B cell (primary cell): ENCODE data around the gene FHIT. TPM values are rescaled to one million over a fixed set of nuclear protein-coding genes. Genes with fewer than 3 reads are reported as not detected.

Experiments used
- ATAC-seq: fragments of 200-7000 bp; cut with Tn5 transposase; one replicate; pipeline ENCODE4 v1.10.0; 2021; ENCODE audit warnings: low read depth, mild to moderate bottlenecking, moderate number of reproducible peaks, moderate library complexity
- CTCF ChIA-PET: fragments of 350-600 bp; sonication (Branson Sonifier 250); formaldehyde crosslinking; loops from one replicate; lab custom pipeline; 2021; ENCODE audit warnings: antibody characterized with exemption, inconsistent platforms; lab: Charles Lee
- POLR2A ChIA-PET: fragments of 350-600 bp; sonication (Branson Sonifier 250); formaldehyde crosslinking; loops from one replicate; lab custom pipeline; 2021; ENCODE audit warnings: antibody characterized with exemption; lab: Charles Lee
- DNase-seq: peaks from one replicate; pipeline ENCODE4 v3.0.0; 2013
- H2AFZ ChIP-seq: 2 replicates; pipeline ENCODE4 v1.6.1; 2012; ENCODE audit warnings: mild to moderate bottlenecking, low read depth, low read length; ENCODE audit not compliant: insufficient read depth, poor library complexity, severe bottlenecking
- H3K27ac ChIP-seq, 2 donors: 1 replicate in 1 of 2; 2 replicates in 1 of 2; pipeline ENCODE4 v1.5.1; 2012 to 2013; ENCODE audit warnings: low read length in 2 of 2, mild to moderate bottlenecking in 2 of 2, moderate library complexity in 1 of 2
- H3K27me3 ChIP-seq, 4 experiments: fragments of 200-600 bp in 1 of 4; sonication (generic) in 1 of 4; replicated peaks in 1 of 4; 1 replicate in 2 of 4; 2 replicates in 2 of 4; pipeline versions ENCODE4 v1.6.1 to v1.7.0; 2013 to 2016; ENCODE audit warnings: low read length in 3 of 4, mild to moderate bottlenecking in 2 of 4, mixed read lengths in 1 of 4, moderate library complexity in 1 of 4; ENCODE audit not compliant: insufficient read depth in 4 of 4, control insufficient read depth in 3 of 4; ENCODE audit errors: control extremely low read depth in 1 of 4
- H3K36me3 ChIP-seq, 2 experiments: replicated peaks in 1 of 2; 1 replicate in 1 of 2; 2 replicates in 1 of 2; pipeline versions ENCODE4 v1.6.1 to v1.7.1; 2013; ENCODE audit warnings: low read length in 1 of 2; ENCODE audit not compliant: insufficient read depth in 2 of 2, control insufficient read depth in 1 of 2; ENCODE audit errors: control extremely low read depth in 1 of 2, extremely low read depth in 1 of 2
- H3K4me1 ChIP-seq, 2 donors: fragments of 200-600 bp in 1 of 2; sonication (generic) in 1 of 2; 1 replicate in 1 of 2; 2 replicates in 1 of 2; pipeline versions ENCODE4 v1.5.1 to v1.6.1; 2013 to 2017; ENCODE audit warnings: low read length in 2 of 2; ENCODE audit not compliant: control insufficient read depth in 2 of 2, insufficient read depth in 2 of 2
- H3K4me2 ChIP-seq: replicated peaks from 2 replicates; pipeline ENCODE3; 2012; ENCODE audit warnings: mild to moderate bottlenecking, low read depth, low read length; ENCODE audit not compliant: poor library complexity, severe bottlenecking
- H3K4me3 ChIP-seq, 5 experiments: fragments of 200-600 bp in 1 of 5; sonication (generic) in 1 of 5; 1 replicate in 3 of 5; 2 replicates in 2 of 5; pipeline versions ENCODE4 v1.5.1 to v1.7.0; 2011 to 2016; ENCODE audit warnings: low read length in 4 of 5, mild to moderate bottlenecking in 4 of 5, low read depth in 2 of 5, control low read depth in 1 of 5, moderate library complexity in 1 of 5; ENCODE audit not compliant: insufficient read depth in 1 of 5; ENCODE audit errors: control extremely low read depth in 1 of 5, extremely low read depth in 1 of 5
- H3K79me2 ChIP-seq: fragments of 200-600 bp; sonication (generic); one replicate; pipeline ENCODE4 v1.6.0; 2016; ENCODE audit warnings: low read length; ENCODE audit not compliant: control insufficient read depth, insufficient read depth
- H3K9ac ChIP-seq: fragments of 200-600 bp; sonication (generic); 2 replicates; pipeline ENCODE4 v1.6.1; 2017; ENCODE audit warnings: mild to moderate bottlenecking, low read length, moderate library complexity
- H3K9me3 ChIP-seq, 3 donors: one replicate each; pipeline versions ENCODE4 v1.6.1 to v1.7.1; 2013; ENCODE audit warnings: low read length in 2 of 3; ENCODE audit not compliant: control insufficient read depth in 2 of 3, insufficient read depth in 1 of 3; ENCODE audit errors: control extremely low read depth in 1 of 3
- H4K20me1 ChIP-seq: 2 replicates; pipeline ENCODE4 v1.6.0; 2012; ENCODE audit warnings: mild to moderate bottlenecking, low read length; ENCODE audit not compliant: insufficient read depth, control insufficient read depth, poor library complexity, severe bottlenecking
- H3K27ac Mint-ChIP-seq: one replicate; pipeline ENCODE4 v1.8.0; 2021; ENCODE audit warnings: mixed read lengths
- H3K27me3 Mint-ChIP-seq: one replicate; pipeline ENCODE4 v1.8.0; 2021; ENCODE audit warnings: mixed read lengths
- H3K4me1 Mint-ChIP-seq: one replicate; pipeline ENCODE4 v1.8.0; 2021; ENCODE audit warnings: mixed read lengths
- H3K4me3 Mint-ChIP-seq: one replicate; pipeline ENCODE4 v1.8.0; 2021; ENCODE audit warnings: mixed read lengths
- H3K9me3 Mint-ChIP-seq: one replicate; pipeline ENCODE4 v1.8.0; 2022; ENCODE audit warnings: mixed read lengths; ENCODE audit not compliant: insufficient read depth
- CTCF ChIP-seq: fragments of 200-600 bp; IDR thresholded peaks from one replicate; pipeline ENCODE4 v1.8.0; 2022; ENCODE audit warnings: antibody characterized with exemption, mild to moderate bottlenecking
- EZH2 ChIP-seq: IDR thresholded peaks from 2 replicates; pipeline ENCODE4 v1.6.1; 2012; ENCODE audit warnings: borderline replicate concordance, low read depth, mild to moderate bottlenecking, moderate library complexity, low read length; ENCODE audit not compliant: insufficient read depth, poor library complexity, severe bottlenecking
- WGBS: methylation state at CpG from one replicate; pipeline ENCODE4 v1.1.5; 2013; ENCODE audit warnings: missing lambda C conversion rate; ENCODE audit not compliant: insufficient coverage; 5-methylcytosine and 5-hydroxymethylcytosine counted together
- intact Hi-C: fragments of 100-400 bp; cut with micrococcal nuclease; formaldehyde crosslinking; loops from one replicate; pipeline ENCODE4 v1.10.0; 2022
- polyA plus RNA-seq: library from polyadenylated mRNA; depleted of rRNA; stranded (reverse); fragments of >200 nt; gene quantifications from 2 replicates; pipeline ENCODE4 v1.2.3, GENCODE V29; 2012
- total RNA-seq, 2 donors: library from RNA; stranded (reverse); fragments of 120-200 nt in 1 of 2; gene quantifications; 1 replicate in 1 of 2; 2 replicates in 1 of 2; pipeline versions ENCODE4 v1.2.3 to v1.2.4, GENCODE V29; 2013 to 2022

Gene FHIT
- total and polyA plus RNA-seq, 2 donors (not counting 1 experiment from before 2014, with no cell fraction given): 1.7 to 7.8 TPM

GRCh38 chr3:60198179-60198720 lies 1053.0 kb downstream of the FHIT start:
- no peak for TF ChIP-seq EZH2
- no peak for TF ChIP-seq CTCF
- WGBS: 94% methylated on average over 2 of the region's 5 CpGs
- no peaks in the 10 kb centered on the region for H3K27me3 Mint-ChIP-seq
- H3K9me3 Mint-ChIP-seq: no peaks in the 10 kb centered on the region
- H3K4me3 Mint-ChIP-seq: no peak overlapping the region
- ChIA-PET CTCF (interaction anchor here (1.0 kb wide), 1 partner anchor 37 kb away, joined by 3 read pairs; no protein-coding TSS in a partner anchor), POLR2A (no interaction called here)
- H4K20me1 ChIP-seq: no peaks in the 10 kb centered on the region
- H3K4me1 Mint-ChIP-seq: peaks cover 3% of the 10 kb centered on the region
- no peaks in the 10 kb centered on the region for H3K4me1 ChIP-seq
- H3K9ac ChIP-seq: no peak overlapping the region
- no peaks in the 10 kb centered on the region for H3K36me3 ChIP-seq
- intact Hi-C loops: no loop called here
- H3K27ac ChIP-seq: no peak overlapping the region
- ATAC-seq (no peak), DNase-seq (no peak)
- H3K27me3 ChIP-seq: no peaks in the 10 kb centered on the region
- H3K9me3 ChIP-seq: no peaks in the 10 kb centered on the region
- no peak overlapping the region for H3K4me2 ChIP-seq
- no peak overlapping the region for H3K4me3 ChIP-seq
- no peak overlapping the region for H2AFZ ChIP-seq
- no peak overlapping the region for H3K27ac Mint-ChIP-seq
- no peaks in the 10 kb centered on the region for H3K79me2 ChIP-seq

DNA sequence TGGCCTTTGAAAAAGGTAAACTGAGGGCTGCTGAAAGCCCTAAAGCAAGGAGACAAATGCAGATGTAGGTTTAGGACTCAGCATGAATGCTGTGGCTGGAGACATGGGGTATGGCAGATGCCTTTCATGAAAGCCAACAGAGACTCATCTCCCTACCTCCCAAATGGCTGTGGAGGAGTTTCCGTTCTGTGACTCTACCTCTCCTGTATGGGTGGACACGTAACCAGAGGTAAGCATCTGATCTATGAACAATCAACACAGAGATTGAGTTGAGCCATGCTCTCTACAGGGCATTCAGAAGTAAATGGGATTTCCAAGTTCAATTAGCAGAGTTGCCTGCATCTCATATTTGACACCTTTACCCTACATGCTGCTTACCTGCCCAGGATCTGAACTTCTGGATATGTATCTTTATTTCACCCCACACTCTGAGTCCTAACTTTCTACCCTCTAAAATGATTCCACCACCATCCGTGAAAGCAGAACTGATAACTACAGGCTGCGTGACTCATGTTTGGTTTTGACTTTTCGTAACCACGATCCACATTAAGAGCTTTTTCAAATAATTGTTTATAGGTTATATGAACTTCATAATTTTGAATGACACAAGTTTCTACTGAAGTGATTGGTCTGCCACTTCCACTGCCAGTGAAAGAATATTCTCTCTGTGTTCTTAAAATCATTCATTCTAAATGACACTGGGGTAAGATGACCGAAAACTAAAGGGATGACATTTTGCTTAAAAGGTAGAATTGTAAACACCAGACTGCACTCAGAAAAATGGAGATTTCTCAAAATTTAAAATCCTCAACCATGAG lies 1058.7 kb downstream of the FHIT start:
- H3K9me3 Mint-ChIP-seq: no peaks in the 10 kb centered on the region
- intact Hi-C loops: no loop called here
- CTCF ChIA-PET: interaction anchor here (0.6 kb wide), 1 partner anchor 37 kb away, joined by 3 read pairs; no protein-coding TSS in a partner anchor
- Histone ChIP-seq H3K79me2 (no peaks in the 10 kb centered on the region), H3K4me2 (no peak overlapping the region), H2AFZ (no peak overlapping the region), H3K4me3 (no peak overlapping the region), H3K36me3 (no peaks in the 10 kb centered on the region), H3K27ac (no peak overlapping the region), H3K9me3 (no peaks in the 10 kb centered on the region), H3K4me1 (no peaks in the 10 kb centered on the region), H3K9ac (no peak overlapping the region), H4K20me1 (no peaks in the 10 kb centered on the region), H3K27me3 (no peaks in the 10 kb centered on the region)
- no peak overlapping the region for H3K4me3 Mint-ChIP-seq
- no peak for DNase-seq
- peaks cover 3% of the 10 kb centered on the region for H3K4me1 Mint-ChIP-seq
- WGBS: 100% methylated on average over 1 of the region's 7 CpGs
- H3K27ac Mint-ChIP-seq: no peak overlapping the region
- no peaks in the 10 kb centered on the region for H3K27me3 Mint-ChIP-seq
- no peak for ATAC-seq
- POLR2A ChIA-PET: no interaction called here
- TF ChIP-seq CTCF (no peak), EZH2 (no peak)
